RWPE1 (cell line): ENCODE measurements around the gene SEC24A.
"Not testable (repeated sequence)": the region's sequence is repeated elsewhere in the genome, so short reads cannot be mapped to it uniquely, and the experiment has no call there.

Experiments used
- CTCF ChIA-PET: fragments of 350-600 bp; sonication (Branson Sonifier 250); formaldehyde crosslinking; extraction: SDS; loops from one replicate; lab custom pipeline; 2021; lab: Yijun Ruan, JAX
- POLR2A ChIA-PET: fragments of 400-600 bp; formaldehyde crosslinking; extraction: SDS; loops from one replicate; lab custom pipeline; 2020; ENCODE audit warnings: antibody characterized with exemption; ENCODE audit not compliant: low non-redundant PET; lab: Yijun Ruan, JAX
- DNase-seq: peaks from one replicate; pipeline ENCODE4 v3.0.0; 2012; ENCODE audit warnings: low spot score
- H3K27ac ChIP-seq: fragments of 450-650 bp; 2 replicates; pipeline ENCODE4 v1.5.1; 2017
- TF ChIP-seq, protein P1 (sequence below): fragments of 450-650 bp; conservative IDR thresholded peaks from 2 replicates; pipeline ENCODE4 v1.5.1; 2017; ENCODE audit warnings: low read depth, mild to moderate bottlenecking

Gene SEC24A

GRCh38 chr5:134659456-134659855 lies 10.9 kb downstream of the SEC24A start:
- DNase-seq: no peak
- POLR2A ChIA-PET: no interaction called here
- TF ChIP-seq, protein P1, sequence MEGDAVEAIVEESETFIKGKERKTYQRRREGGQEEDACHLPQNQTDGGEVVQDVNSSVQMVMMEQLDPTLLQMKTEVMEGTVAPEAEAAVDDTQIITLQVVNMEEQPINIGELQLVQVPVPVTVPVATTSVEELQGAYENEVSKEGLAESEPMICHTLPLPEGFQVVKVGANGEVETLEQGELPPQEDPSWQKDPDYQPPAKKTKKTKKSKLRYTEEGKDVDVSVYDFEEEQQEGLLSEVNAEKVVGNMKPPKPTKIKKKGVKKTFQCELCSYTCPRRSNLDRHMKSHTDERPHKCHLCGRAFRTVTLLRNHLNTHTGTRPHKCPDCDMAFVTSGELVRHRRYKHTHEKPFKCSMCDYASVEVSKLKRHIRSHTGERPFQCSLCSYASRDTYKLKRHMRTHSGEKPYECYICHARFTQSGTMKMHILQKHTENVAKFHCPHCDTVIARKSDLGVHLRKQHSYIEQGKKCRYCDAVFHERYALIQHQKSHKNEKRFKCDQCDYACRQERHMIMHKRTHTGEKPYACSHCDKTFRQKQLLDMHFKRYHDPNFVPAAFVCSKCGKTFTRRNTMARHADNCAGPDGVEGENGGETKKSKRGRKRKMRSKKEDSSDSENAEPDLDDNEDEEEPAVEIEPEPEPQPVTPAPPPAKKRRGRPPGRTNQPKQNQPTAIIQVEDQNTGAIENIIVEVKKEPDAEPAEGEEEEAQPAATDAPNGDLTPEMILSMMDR: no peak
- H3K27ac ChIP-seq: no peak overlapping the region
- CTCF ChIA-PET: interaction anchor here (0.7 kb wide), 1 partner anchor 90 kb away, joined by 8 read pairs; no protein-coding TSS in a partner anchor

GRCh38 chr5:134659922-134660321 lies 11.3 kb downstream of the SEC24A start:
- no peak overlapping the region for H3K27ac ChIP-seq
- CTCF ChIA-PET: interaction anchor here (0.7 kb wide), 1 partner anchor 89 kb away, joined by 8 read pairs; no protein-coding TSS in a partner anchor
- POLR2A ChIA-PET: interaction anchor here (1.4 kb wide), 1 partner anchor 11 kb away, joined by 9 read pairs; the partner anchor contains the start of gene SEC24A
- TF ChIP-seq, protein P1: no peak
- DNase-seq: no peak

DNA sequence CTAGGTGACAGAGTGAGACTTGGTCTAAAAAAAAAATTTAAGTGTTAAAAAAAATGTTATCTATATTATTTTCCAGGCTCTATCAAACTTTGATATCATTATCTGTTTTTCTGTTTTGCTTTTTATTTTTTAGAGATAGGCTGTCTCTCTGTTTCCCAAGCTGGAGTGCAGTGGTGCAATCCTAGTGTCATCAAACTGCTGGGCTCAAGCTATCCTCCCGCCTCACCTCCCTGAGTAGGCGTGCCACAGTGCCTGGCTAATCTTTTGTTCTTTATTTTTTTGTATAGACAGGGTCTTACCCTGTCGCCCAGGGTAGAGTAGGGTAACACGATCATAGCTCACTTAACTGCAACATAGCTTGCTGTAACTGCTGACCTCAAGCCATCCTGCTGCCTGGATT lies 14.4 kb downstream of the SEC24A start:
- CTCF ChIA-PET: no interaction called here
- no peak for DNase-seq
- POLR2A ChIA-PET: no interaction called here
- TF ChIP-seq, protein P1: no peak
- no peak overlapping the region for H3K27ac ChIP-seq

GRCh38 chr5:134664448-134664847 lies 15.9 kb downstream of the SEC24A start:
- no peak for DNase-seq
- TF ChIP-seq, protein P1: no peak
- ChIA-PET POLR2A (no interaction called here), CTCF (no interaction called here)
- H3K27ac ChIP-seq: no peak overlapping the region

GRCh38 chr5:134673546-134673945 lies 25.0 kb downstream of the SEC24A start:
- H3K27ac ChIP-seq, CTCF ChIA-PET, POLR2A ChIA-PET: not testable (repeated sequence)

DNA sequence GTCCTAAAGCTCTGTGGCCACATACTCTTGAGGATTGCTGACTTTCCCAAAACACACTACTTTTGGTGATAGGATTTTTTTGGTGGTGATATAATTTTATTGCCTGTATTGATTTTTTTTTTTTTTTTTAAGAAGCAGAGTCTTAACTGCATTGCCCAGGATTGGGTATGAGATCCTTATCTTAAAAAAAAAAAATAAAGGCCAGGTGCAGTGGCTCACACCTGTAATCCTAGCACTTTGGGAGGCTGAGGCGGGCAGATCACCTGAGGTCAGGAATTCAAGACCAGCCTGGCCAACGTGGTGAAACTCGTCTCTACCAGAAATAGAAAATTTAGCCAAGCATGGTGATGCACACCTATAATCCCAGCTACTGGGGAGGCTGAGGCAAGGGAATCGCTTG lies 28.8 kb downstream of the SEC24A start:
- DNase-seq, H3K27ac ChIP-seq: not testable (repeated sequence)
- POLR2A ChIA-PET: interaction anchor here (0.7 kb wide), 1 partner anchor 122 kb away, joined by 5 read pairs; no protein-coding TSS in a partner anchor
- CTCF ChIA-PET: interaction anchor here (0.7 kb wide), 1 partner anchor 34 kb away, joined by 6 read pairs; no protein-coding TSS in a partner anchor

More at GRCh38 chr5:134673546-134673945, 25.0 kb downstream of the SEC24A start:
- not testable (repeated sequence) for DNase-seq

- POLR2A ChIA-PET, DNase-seq: not testable (repeated sequence)
- H3K27ac ChIP-seq: peak overlapping the region; percentile 90
- CTCF ChIA-PET: interaction anchor here (0.6 kb wide), 1 partner anchor 46 kb away, joined by 4 read pairs; no protein-coding TSS in a partner anchor
Observed at GRCh38 chr5:134690144-134690543, 41.6 kb downstream of the SEC24A start.

DNA sequence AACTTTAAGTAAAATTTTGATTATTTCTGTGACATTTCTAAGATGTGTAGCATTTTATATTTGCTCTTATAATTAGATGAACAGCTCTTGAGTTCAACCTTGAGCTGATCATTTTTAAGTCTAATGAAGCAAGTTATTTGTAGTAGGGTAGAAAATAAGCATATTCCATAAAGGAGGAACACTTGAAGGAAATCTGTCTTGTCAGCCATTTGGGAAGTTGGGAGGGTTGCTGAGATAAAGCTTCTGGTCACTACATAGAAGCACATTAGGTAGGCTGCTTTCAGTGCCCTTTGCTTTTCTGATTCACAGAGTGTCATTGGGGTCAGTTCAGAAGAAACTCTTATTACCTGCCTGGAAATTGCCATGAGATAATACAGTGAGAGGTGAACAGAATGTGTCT lies 44.1 kb downstream of the SEC24A start:
- ChIA-PET CTCF (interaction anchor here (0.6 kb wide), 1 partner anchor 544 kb away, joined by 3 read pairs; no protein-coding TSS in a partner anchor), POLR2A (no interaction called here)
- TF ChIP-seq, protein P1: no peak
- no peak overlapping the region for H3K27ac ChIP-seq
- no peak for DNase-seq
